COLO668 (cell line): ENCODE data around the gene PSMD5.
A peak's percentile ranks its signal among the peaks of the same experiment; 100 is the strongest.

Experiments used
- DNase-seq: peaks from one replicate; lab custom pipeline; 2025; ENCODE audit not compliant: unreplicated experiment; lab: John Stamatoyannopoulos, UW

The PSMD5 gene

GRCh38 chr9:120842685-120843485 is at the start of gene PSMD5:
TSS of gene PSMD5 (minus strand) at chr9:120842922. CDS start at chr9:120842909, 13 bp downstream.
- DNase-seq = peak; percentile 98

- peak; percentile 40 for DNase-seq
These were observed 49.4 kb upstream of the PSMD5 start for GRCh38 chr9:120891884-120892747.

- peak; percentile 46 for DNase-seq
These were observed 48.6 kb upstream of the PSMD5 start for GRCh38 chr9:120891245-120891883.

GRCh38 chr9:120890320-120891244 is 47.9 kb upstream of the PSMD5 start:
- peak; percentile 53 for DNase-seq

GRCh38 chr9:120889606-120890271 is 47.0 kb upstream of the PSMD5 start:
- DNase-seq = peak; percentile 34

- no peak for DNase-seq
These were observed 45.9 kb upstream of the PSMD5 start for GRCh38 chr9:120888626-120889025.

GRCh38 chr9:120886490-120886967 is 43.8 kb upstream of the PSMD5 start:
- no peak for DNase-seq

GRCh38 chr9:120885958-120886357 is 43.2 kb upstream of the PSMD5 start:
- DNase-seq = no peak

GRCh38 chr9:120885457-120885856 is 42.7 kb upstream of the PSMD5 start:
- DNase-seq = no peak

GRCh38 chr9:120883608-120883996 is 40.9 kb upstream of the PSMD5 start:
- DNase-seq = no peak

GRCh38 chr9:120882935-120883607 is 40.3 kb upstream of the PSMD5 start:
- DNase-seq = no peak

GRCh38 chr9:120879446-120879845 is 36.7 kb upstream of the PSMD5 start:
- no peak for DNase-seq

GRCh38 chr9:120878188-120879130 is 35.7 kb upstream of the PSMD5 start:
- DNase-seq = peak; percentile 15

- peak; percentile 93 for DNase-seq
These were observed 34.7 kb upstream of the PSMD5 start for GRCh38 chr9:120877276-120878034.

GRCh38 chr9:120876842-120877240 is 34.1 kb upstream of the PSMD5 start, which contains the start of gene PHF19:
TSS of gene PHF19 (minus strand) at chr9:120877188. CDS start at chr9:120874741, 2,447 bp downstream.
- DNase-seq = peak; percentile 81

GRCh38 chr9:120875954-120876841 is 33.5 kb upstream of the PSMD5 start:
- peak; percentile 96 for DNase-seq
